H1 (cell line): ENCODE data around the gene SLC6A3. TPM values are rescaled to one million over a fixed set of nuclear protein-coding genes. Genes with fewer than 3 reads are reported as not detected.

ENCODE experiments used
- CREB1 ChIP-seq: IDR thresholded peaks from 2 replicates; pipeline ENCODE4 v1.6.1; 2012; ENCODE audit warnings: inconsistent platforms
- KDM5A ChIP-seq: fragments of 200-600 bp; IDR thresholded peaks from 2 replicates; pipeline ENCODE4 v1.7.1; 2012; ENCODE audit warnings: mild to moderate bottlenecking, low read length, inconsistent platforms, mixed read lengths
- SIN3A ChIP-seq, 2 experiments: IDR thresholded peaks in 1 of 2; conservative IDR thresholded peaks in 1 of 2; 2 replicates each; pipeline ENCODE4 v1.6.1; 2011 to 2012; ENCODE audit warnings: low read length in 2 of 2, improper control_type of control experiment in 1 of 2, low read depth in 1 of 2, mild to moderate bottlenecking in 1 of 2
- SP4 ChIP-seq: IDR thresholded peaks from 2 replicates; pipeline ENCODE4 v1.6.1; 2012; ENCODE audit warnings: low read length, inconsistent platforms
- polyA plus RNA-seq, 7 experiments: library from polyadenylated mRNA; depleted of rRNA in 3 of 7; stranded (reverse) in 5 of 7; unstranded in 2 of 7; fragments of >200 nt in 5 of 7; fragments of 200-250 nt in 2 of 7; gene quantifications; 1 replicate in 5 of 7; 2 replicates in 1 of 7; 4 replicates in 1 of 7; pipeline versions ENCODE4 v1.2.1 to v1.2.3, GENCODE V29; 2011 to 2013; ENCODE audit warnings: missing spikeins in 2 of 7, mixed read lengths in 2 of 7
- total RNA-seq: library from RNA; stranded (reverse); fragmentation: NEBNext Ultra II Directional; extraction: Animal tissue kit (Norgen Biotek cat#: 25700); gene quantifications from 2 replicates; pipeline ENCODE4 v1.2.1, GENCODE V29; 2021

SLC6A3 gene
- total and polyA plus RNA-seq, 2 of the 8 experiments (the other 6 are each of a cell fraction or from before 2014, with no cell fraction given), result 0.48 to 0.91 TPM

DNA sequence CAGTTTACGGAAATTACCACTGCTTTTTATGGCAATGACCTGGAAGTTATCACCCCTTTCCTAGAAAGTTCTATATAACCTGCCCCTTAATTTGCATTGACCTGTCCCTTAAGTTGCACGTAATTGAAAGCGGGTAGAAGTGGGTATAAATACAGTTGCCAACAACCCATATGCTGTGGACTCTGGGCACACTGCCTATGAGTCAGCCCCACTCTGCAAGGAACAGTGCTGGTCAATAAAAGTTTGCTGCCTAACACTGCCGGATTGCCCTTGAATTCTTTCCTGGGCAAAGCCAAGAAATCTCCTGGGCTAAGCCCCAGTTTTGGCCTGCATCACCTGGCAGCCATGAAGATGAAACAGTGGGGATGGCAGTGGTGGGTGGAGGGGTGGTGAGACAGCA, 76.5 kb downstream of the SLC6A3 start (continued):
- TF ChIP-seq SP4 (no peak), SIN3A (conservative IDR thresholded peaks at IDR 0.05 in 1 of 2, IDR thresholded peaks at IDR 0.05 in 1 of 2; ENCODE audit: low read depth in 1 of 2, low read length in 2 of 2) (no peak), KDM5A (no peak), CREB1 (no peak)
- TF ChIP-seq, all 59 proteins: peak for 0
